Neural crest cell (in vitro differentiated cells): ENCODE results near the gene USP31. TPM values are rescaled to one million over a fixed set of nuclear protein-coding genes. Genes with fewer than 3 reads are reported as not detected.

ENCODE experiments used
- DNase-seq: peaks from one replicate; pipeline ENCODE4 v3.0.0; 2021; ENCODE audit warnings: low read depth, mixed read lengths, low spot score
- H3K27ac Mint-ChIP-seq: one replicate; pipeline ENCODE4 v1.8.0; 2021; ENCODE audit warnings: mild to moderate bottlenecking, mixed read lengths; ENCODE audit not compliant: unreplicated experiment
- H3K27me3 Mint-ChIP-seq: 2 replicates; pipeline ENCODE4 v1.8.0; 2021; ENCODE audit warnings: low read depth, mild to moderate bottlenecking, mixed read lengths
- H3K36me3 Mint-ChIP-seq: 2 replicates; pipeline ENCODE4 v1.8.0; 2021; ENCODE audit warnings: low read depth, mild to moderate bottlenecking, mixed read lengths
- H3K4me1 Mint-ChIP-seq: 2 replicates; pipeline ENCODE4 v1.8.0; 2021; ENCODE audit warnings: mixed read lengths
- H3K4me3 Mint-ChIP-seq: one replicate; pipeline ENCODE4 v1.8.0; 2021; ENCODE audit warnings: mild to moderate bottlenecking, mixed read lengths
- H3K9me3 Mint-ChIP-seq: 2 replicates; pipeline ENCODE4 v1.8.0; 2021; ENCODE audit warnings: mixed read lengths
- CTCF ChIP-seq: fragments of 200-600 bp; sonication (generic); conservative IDR thresholded peaks from 2 replicates; pipeline ENCODE4 v1.5.0; 2021; ENCODE audit warnings: antibody characterized with exemption, mild to moderate bottlenecking
- total RNA-seq: library from RNA; stranded (reverse); gene quantifications from 2 replicates; pipeline ENCODE4 v1.2.1, GENCODE V29; 2021

USP31 gene
- total RNA-seq, 1 donor from 2014 or later = 13.7 TPM

DNA sequence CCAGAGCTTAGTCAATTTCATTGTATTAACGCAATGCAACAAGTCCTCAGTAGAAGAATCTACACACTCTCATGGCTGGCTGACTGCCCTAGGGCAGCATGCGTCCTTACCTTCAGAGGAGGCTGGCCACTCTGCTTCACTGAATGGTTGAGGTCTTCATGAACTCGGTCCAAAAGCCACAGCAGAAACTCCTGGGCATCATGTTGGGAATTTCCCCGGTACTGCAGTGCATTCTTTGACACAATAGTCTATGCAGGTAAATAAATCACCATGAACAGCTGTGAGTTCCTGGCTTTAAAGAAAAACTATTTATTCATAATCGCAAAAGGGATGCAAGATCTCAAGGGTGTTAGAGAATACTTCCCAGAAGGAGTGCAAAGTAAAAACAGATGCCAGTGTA is 41.3 kb downstream of the USP31 start:
- H3K36me3 Mint-ChIP-seq = peaks cover 13% of the 10 kb centered on the region
- no peaks in the 10 kb centered on the region for H3K27me3 Mint-ChIP-seq
- H3K4me1 Mint-ChIP-seq = no peaks in the 10 kb centered on the region
- peaks cover 2% of the 10 kb centered on the region for H3K9me3 Mint-ChIP-seq
- no peak for DNase-seq
- no peak for TF ChIP-seq CTCF
- no peak overlapping the region for H3K27ac Mint-ChIP-seq
- H3K4me3 Mint-ChIP-seq = no peak overlapping the region

DNA sequence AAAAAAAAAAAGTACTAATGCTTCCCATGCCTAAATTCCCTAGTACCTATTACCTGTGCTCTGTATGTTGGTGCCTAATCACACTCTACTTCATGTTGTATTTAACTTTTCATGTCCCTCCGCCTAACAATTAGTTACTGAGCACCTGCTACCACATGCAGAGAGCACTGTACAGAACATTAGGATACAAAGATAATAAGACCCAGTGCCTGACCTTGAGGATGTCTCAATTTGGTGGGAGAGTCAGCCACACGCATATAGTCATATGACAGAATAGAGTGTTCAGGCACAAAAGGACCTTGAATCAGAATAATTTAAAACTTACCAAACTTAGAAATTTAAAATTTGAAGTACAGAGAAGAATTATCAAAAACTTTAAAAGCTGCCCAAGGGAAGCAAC is 42.1 kb downstream of the USP31 start:
- no peak overlapping the region for H3K4me3 Mint-ChIP-seq
- H3K9me3 Mint-ChIP-seq = peaks cover 2% of the 10 kb centered on the region
- H3K4me1 Mint-ChIP-seq = no peaks in the 10 kb centered on the region
- H3K27me3 Mint-ChIP-seq = no peaks in the 10 kb centered on the region
- no peak overlapping the region for H3K27ac Mint-ChIP-seq
- no peak for TF ChIP-seq CTCF
- peaks cover 13% of the 10 kb centered on the region for H3K36me3 Mint-ChIP-seq
- DNase-seq = no peak

- H3K4me1 Mint-ChIP-seq = no peaks in the 10 kb centered on the region
- H3K4me3 Mint-ChIP-seq = no peak overlapping the region
- H3K27ac Mint-ChIP-seq = no peak overlapping the region
- H3K27me3 Mint-ChIP-seq = no peaks in the 10 kb centered on the region
- DNase-seq = no peak
- peaks cover 11% of the 10 kb centered on the region for H3K36me3 Mint-ChIP-seq
- TF ChIP-seq CTCF = no peak
- peaks cover 2% of the 10 kb centered on the region for H3K9me3 Mint-ChIP-seq
Measured at GRCh38 chr16:23105309-23105708, 43.9 kb downstream of the USP31 start.

GRCh38 chr16:23104032-23104955 is 45.0 kb downstream of the USP31 start:
- no peak for TF ChIP-seq CTCF
- DNase-seq = no peak
- Mint-ChIP-seq H3K27ac (peak overlapping the region; percentile 28), H3K9me3 (peaks cover 2% of the 10 kb centered on the region), H3K4me3 (no peak overlapping the region), H3K27me3 (no peaks in the 10 kb centered on the region), H3K36me3 (peaks cover 15% of the 10 kb centered on the region), H3K4me1 (no peaks in the 10 kb centered on the region)

DNA sequence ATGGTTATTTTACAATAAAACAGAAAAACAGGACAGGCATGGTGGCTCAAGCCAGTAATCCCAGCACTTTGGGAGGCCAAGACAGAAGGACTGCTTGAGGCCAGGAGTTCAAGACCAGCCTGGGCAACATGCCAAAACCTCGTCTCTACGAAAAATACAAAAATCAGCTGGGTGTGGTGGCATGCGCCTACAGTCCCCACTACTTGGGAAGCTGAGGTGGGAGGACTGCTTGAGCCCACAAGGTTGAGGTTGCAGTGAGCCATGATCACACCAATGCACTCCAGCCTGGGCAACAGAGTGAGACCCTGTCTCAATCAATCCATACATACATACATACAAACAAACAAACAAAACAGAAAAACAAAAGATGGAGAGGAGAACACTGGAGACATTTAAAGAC is 45.6 kb downstream of the USP31 start:
- H3K4me1 Mint-ChIP-seq = no peaks in the 10 kb centered on the region
- DNase-seq = no peak
- H3K4me3 Mint-ChIP-seq = no peak overlapping the region
- no peaks in the 10 kb centered on the region for H3K27me3 Mint-ChIP-seq
- peaks cover 19% of the 10 kb centered on the region for H3K36me3 Mint-ChIP-seq
- H3K27ac Mint-ChIP-seq = no peak overlapping the region
- TF ChIP-seq CTCF = no peak
- H3K9me3 Mint-ChIP-seq = no peaks in the 10 kb centered on the region
